HepG2 (cell line): ENCODE results near the gene COL8A2.
A peak's percentile ranks its signal among the peaks of the same experiment; 100 is the strongest.

ENCODE experiments used
- FOXK2 ChIP-seq: fragments of 450-650 bp; IDR thresholded peaks from 2 replicates; pipeline ENCODE4 v1.6.1; 2016
- HCFC1 ChIP-seq: fragments of 150-350 bp; IDR thresholded peaks from 2 replicates; pipeline ENCODE4 v1.6.1; 2014; ENCODE audit warnings: low read depth, low read length
- MYC ChIP-seq: sonication (generic); formaldehyde crosslinking; IDR thresholded peaks from 2 replicates; pipeline ENCODE4 v1.9.0; 2021; ENCODE audit warnings: missing genetic modification reagents, borderline replicate concordance
- POLR2A ChIP-seq, 2 experiments: IDR thresholded peaks; 2 replicates each; pipeline ENCODE4 v1.6.1; 2011; ENCODE audit warnings: low read depth in 2 of 2, low read length in 2 of 2, mild to moderate bottlenecking in 1 of 2, moderate library complexity in 1 of 2; ENCODE audit not compliant: insufficient read depth in 1 of 2
- POLR2AphosphoS2 ChIP-seq: IDR thresholded peaks from 2 replicates; pipeline ENCODE4 v1.6.1; 2011; ENCODE audit warnings: low read depth, low read length, improper control_type of control experiment
- ZBTB20 ChIP-seq: sonication (generic); formaldehyde crosslinking; IDR thresholded peaks from 2 replicates; pipeline ENCODE4 v1.8.1; 2023; ENCODE audit warnings: missing genetic modification reagents, low read depth, mild to moderate bottlenecking, borderline replicate concordance
- ZNF232 ChIP-seq: sonication (generic); formaldehyde crosslinking; IDR thresholded peaks from 2 replicates; pipeline ENCODE4 v1.4.0; 2020; ENCODE audit warnings: missing genetic modification reagents, borderline replicate concordance
- TF ChIP-seq, protein P1 (sequence below): sonication (generic); formaldehyde crosslinking; IDR thresholded peaks from 2 replicates; pipeline ENCODE4 v1.5.0; 2020; ENCODE audit warnings: mild to moderate bottlenecking, missing genetic modification reagents, moderate library complexity
- TF ChIP-seq, protein P2 (sequence below), 2 experiments: fragments of 450-650 bp in 1 of 2; sonication (generic) in 1 of 2; formaldehyde crosslinking in 1 of 2; IDR thresholded peaks; 2 replicates each; pipeline versions ENCODE4 v1.6.1 to v1.8.0; 2016 to 2022; ENCODE audit warnings: antibody characterized with exemption in 1 of 2, mild to moderate bottlenecking in 1 of 2, missing genetic modification reagents in 1 of 2
- TF ChIP-seq, protein P3 (sequence below): sonication (generic); formaldehyde crosslinking; IDR thresholded peaks from 2 replicates; pipeline ENCODE4 v1.4.0; 2020; ENCODE audit warnings: missing genetic modification reagents

DNA sequence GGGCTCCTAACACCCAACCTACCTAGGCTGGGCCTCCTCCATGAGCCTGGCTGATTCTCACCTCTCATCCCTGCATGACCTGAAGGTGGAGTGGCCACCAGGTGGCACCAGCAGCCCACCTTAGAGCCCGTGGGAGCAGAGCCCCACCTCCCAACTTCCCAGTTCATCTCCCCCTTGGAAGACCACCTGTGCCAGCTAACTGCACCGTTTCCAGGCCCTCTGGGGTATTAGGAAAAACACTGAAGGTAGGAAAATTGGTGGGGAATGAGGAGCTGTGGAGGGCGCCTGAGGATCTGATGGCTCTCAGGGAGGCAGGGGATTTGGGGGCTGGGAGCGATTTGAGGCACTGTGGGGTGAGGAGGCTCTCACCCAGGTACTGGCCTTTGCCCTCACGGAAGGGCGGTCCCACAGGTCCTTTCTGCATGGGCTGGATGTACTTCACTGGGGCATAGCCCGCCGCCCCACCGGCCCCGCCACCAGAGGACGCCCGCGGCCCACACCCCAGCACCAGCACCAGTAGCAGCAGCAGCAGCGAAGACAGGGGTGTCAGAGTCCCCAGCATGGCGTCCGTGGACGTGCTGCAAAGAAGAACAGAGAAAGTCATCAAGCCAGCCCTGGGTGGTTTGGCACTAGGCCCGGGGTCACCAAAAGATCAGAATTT is 25.2 kb downstream of the COL8A2 start:
- TF ChIP-seq MYC (no peak), HCFC1 (no peak), ZNF232 (no peak), POLR2AphosphoS2 (no peak), POLR2A (IDR thresholded peaks at IDR 0.05; ENCODE audit: insufficient read depth in 1 of 2, low read depth in 2 of 2, low read length in 2 of 2) (no peak), ZBTB20 (CRISPR knock-in tag) (no peak), FOXK2 (no peak)
- TF ChIP-seq, protein P1, sequence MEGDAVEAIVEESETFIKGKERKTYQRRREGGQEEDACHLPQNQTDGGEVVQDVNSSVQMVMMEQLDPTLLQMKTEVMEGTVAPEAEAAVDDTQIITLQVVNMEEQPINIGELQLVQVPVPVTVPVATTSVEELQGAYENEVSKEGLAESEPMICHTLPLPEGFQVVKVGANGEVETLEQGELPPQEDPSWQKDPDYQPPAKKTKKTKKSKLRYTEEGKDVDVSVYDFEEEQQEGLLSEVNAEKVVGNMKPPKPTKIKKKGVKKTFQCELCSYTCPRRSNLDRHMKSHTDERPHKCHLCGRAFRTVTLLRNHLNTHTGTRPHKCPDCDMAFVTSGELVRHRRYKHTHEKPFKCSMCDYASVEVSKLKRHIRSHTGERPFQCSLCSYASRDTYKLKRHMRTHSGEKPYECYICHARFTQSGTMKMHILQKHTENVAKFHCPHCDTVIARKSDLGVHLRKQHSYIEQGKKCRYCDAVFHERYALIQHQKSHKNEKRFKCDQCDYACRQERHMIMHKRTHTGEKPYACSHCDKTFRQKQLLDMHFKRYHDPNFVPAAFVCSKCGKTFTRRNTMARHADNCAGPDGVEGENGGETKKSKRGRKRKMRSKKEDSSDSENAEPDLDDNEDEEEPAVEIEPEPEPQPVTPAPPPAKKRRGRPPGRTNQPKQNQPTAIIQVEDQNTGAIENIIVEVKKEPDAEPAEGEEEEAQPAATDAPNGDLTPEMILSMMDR = peak; percentile 86
- TF ChIP-seq, protein P2, sequence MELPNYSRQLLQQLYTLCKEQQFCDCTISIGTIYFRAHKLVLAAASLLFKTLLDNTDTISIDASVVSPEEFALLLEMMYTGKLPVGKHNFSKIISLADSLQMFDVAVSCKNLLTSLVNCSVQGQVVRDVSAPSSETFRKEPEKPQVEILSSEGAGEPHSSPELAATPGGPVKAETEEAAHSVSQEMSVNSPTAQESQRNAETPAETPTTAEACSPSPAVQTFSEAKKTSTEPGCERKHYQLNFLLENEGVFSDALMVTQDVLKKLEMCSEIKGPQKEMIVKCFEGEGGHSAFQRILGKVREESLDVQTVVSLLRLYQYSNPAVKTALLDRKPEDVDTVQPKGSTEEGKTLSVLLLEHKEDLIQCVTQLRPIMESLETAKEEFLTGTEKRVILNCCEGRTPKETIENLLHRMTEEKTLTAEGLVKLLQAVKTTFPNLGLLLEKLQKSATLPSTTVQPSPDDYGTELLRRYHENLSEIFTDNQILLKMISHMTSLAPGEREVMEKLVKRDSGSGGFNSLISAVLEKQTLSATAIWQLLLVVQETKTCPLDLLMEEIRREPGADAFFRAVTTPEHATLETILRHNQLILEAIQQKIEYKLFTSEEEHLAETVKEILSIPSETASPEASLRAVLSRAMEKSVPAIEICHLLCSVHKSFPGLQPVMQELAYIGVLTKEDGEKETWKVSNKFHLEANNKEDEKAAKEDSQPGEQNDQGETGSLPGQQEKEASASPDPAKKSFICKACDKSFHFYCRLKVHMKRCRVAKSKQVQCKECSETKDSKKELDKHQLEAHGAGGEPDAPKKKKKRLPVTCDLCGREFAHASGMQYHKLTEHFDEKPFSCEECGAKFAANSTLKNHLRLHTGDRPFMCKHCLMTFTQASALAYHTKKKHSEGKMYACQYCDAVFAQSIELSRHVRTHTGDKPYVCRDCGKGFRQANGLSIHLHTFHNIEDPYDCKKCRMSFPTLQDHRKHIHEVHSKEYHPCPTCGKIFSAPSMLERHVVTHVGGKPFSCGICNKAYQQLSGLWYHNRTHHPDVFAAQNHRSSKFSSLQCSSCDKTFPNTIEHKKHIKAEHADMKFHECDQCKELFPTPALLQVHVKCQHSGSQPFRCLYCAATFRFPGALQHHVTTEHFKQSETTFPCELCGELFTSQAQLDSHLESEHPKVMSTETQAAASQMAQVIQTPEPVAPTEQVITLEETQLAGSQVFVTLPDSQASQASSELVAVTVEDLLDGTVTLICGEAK (IDR thresholded peaks at IDR 0.05) = no peak
- TF ChIP-seq, protein P2 (CRISPR knock-in tag; IDR thresholded peaks at IDR 0.05) = no peak
- TF ChIP-seq, protein P3, sequence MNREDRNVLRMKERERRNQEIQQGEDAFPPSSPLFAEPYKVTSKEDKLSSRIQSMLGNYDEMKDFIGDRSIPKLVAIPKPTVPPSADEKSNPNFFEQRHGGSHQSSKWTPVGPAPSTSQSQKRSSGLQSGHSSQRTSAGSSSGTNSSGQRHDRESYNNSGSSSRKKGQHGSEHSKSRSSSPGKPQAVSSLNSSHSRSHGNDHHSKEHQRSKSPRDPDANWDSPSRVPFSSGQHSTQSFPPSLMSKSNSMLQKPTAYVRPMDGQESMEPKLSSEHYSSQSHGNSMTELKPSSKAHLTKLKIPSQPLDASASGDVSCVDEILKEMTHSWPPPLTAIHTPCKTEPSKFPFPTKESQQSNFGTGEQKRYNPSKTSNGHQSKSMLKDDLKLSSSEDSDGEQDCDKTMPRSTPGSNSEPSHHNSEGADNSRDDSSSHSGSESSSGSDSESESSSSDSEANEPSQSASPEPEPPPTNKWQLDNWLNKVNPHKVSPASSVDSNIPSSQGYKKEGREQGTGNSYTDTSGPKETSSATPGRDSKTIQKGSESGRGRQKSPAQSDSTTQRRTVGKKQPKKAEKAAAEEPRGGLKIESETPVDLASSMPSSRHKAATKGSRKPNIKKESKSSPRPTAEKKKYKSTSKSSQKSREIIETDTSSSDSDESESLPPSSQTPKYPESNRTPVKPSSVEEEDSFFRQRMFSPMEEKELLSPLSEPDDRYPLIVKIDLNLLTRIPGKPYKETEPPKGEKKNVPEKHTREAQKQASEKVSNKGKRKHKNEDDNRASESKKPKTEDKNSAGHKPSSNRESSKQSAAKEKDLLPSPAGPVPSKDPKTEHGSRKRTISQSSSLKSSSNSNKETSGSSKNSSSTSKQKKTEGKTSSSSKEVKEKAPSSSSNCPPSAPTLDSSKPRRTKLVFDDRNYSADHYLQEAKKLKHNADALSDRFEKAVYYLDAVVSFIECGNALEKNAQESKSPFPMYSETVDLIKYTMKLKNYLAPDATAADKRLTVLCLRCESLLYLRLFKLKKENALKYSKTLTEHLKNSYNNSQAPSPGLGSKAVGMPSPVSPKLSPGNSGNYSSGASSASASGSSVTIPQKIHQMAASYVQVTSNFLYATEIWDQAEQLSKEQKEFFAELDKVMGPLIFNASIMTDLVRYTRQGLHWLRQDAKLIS (CRISPR knock-in tag) = no peak
